H1 (cell line): ENCODE results near the gene KRTAP29-1. TPM values are rescaled to one million over a fixed set of nuclear protein-coding genes. Genes with fewer than 3 reads are reported as not detected.

ENCODE experiments used
- CTCF ChIA-PET: fragments of 300-600 bp; sonication (Branson Sonifier 250); formaldehyde crosslinking; loops from one replicate; lab custom pipeline; 2021; ENCODE audit not compliant: partially characterized antibody; lab: Charles Lee
- POLR2A ChIA-PET: fragments of 300-600 bp; sonication (Branson Sonifier 250); formaldehyde crosslinking; loops from one replicate; lab custom pipeline; 2021; ENCODE audit warnings: inconsistent platforms; ENCODE audit not compliant: partially characterized antibody; lab: Charles Lee
- DNase-seq, 2 experiments: peaks; one replicate each; pipeline versions ENCODE4 v3.0.0 to v3.0.0-alpha.2; 2010 to 2022; ENCODE audit warnings: low spot score in 2 of 2, low read depth in 1 of 2, mixed read lengths in 1 of 2
- FAIRE-seq: peaks from 2 replicates; lab custom pipeline; 2011; peaks lifted over from hg19 to GRCh38; lab: Jason Lieb, UNC
- H2AFZ ChIP-seq: 2 replicates; pipeline ENCODE4 v1.8.1; 2012; ENCODE audit warnings: low read length, inconsistent platforms
- H2AK5ac ChIP-seq: 2 replicates; pipeline ENCODE4 v1.6.1; 2013; ENCODE audit warnings: low read depth, low read length
- H2BK120ac ChIP-seq: replicated peaks from 2 replicates; pipeline ENCODE3; 2013; ENCODE audit warnings: low read depth, low read length, inconsistent platforms
- H2BK12ac ChIP-seq: 2 replicates; pipeline ENCODE4 v1.6.1; 2013; ENCODE audit warnings: low read depth, low read length
- H2BK15ac ChIP-seq: 2 replicates; pipeline ENCODE4 v1.6.1; 2013; ENCODE audit warnings: low read length
- H2BK20ac ChIP-seq: 2 replicates; pipeline ENCODE4 v1.6.1; 2013; ENCODE audit warnings: low read length
- H2BK5ac ChIP-seq: 2 replicates; pipeline ENCODE4 v1.6.1; 2013; ENCODE audit warnings: low read depth, low read length
- H3K14ac ChIP-seq: 2 replicates; pipeline ENCODE4 v1.6.1; 2013; ENCODE audit warnings: inconsistent platforms; ENCODE audit not compliant: insufficient read length
- H3K18ac ChIP-seq: 2 replicates; pipeline ENCODE4 v1.6.1; 2013; ENCODE audit warnings: low read length; ENCODE audit errors: extremely low read depth
- H3K23ac ChIP-seq: 2 replicates; pipeline ENCODE4 v1.6.1; 2013; ENCODE audit warnings: inconsistent platforms; ENCODE audit not compliant: insufficient read length
- H3K23me2 ChIP-seq: 2 replicates; pipeline ENCODE4 v1.6.1; 2013; ENCODE audit warnings: low read depth, low read length
- H3K27ac ChIP-seq: 2 replicates; pipeline ENCODE4 v1.6.1; 2011; ENCODE audit warnings: low read depth, low read length, inconsistent platforms
- H3K27me3 ChIP-seq, 4 experiments: replicated peaks in 1 of 4; 1 replicate in 1 of 4; 2 replicates in 3 of 4; pipeline versions ENCODE4 v1.6.1 to v1.8.1; 2011 to 2013; ENCODE audit warnings: low read length in 3 of 4, mild to moderate bottlenecking in 3 of 4, inconsistent platforms in 2 of 4, mixed read lengths in 2 of 4, moderate library complexity in 1 of 4; ENCODE audit not compliant: control insufficient read depth in 3 of 4, insufficient read depth in 3 of 4; ENCODE audit errors: extremely low read depth in 1 of 4
- H3K36me3 ChIP-seq, 4 experiments: 2 replicates each; pipeline versions ENCODE4 v1.6.1 to v1.8.1; 2011 to 2013; ENCODE audit warnings: mild to moderate bottlenecking in 4 of 4, low read length in 3 of 4, moderate library complexity in 2 of 4, control low read depth in 1 of 4, inconsistent platforms in 1 of 4; ENCODE audit not compliant: insufficient read depth in 4 of 4, control insufficient read depth in 2 of 4
- H3K4ac ChIP-seq: replicated peaks from 2 replicates; pipeline ENCODE3; 2013; ENCODE audit warnings: low read length, low read depth, mixed read lengths, inconsistent platforms; ENCODE audit not compliant: insufficient read length
- H3K4me1 ChIP-seq, 4 experiments: replicated peaks in 1 of 4; 1 replicate in 1 of 4; 2 replicates in 3 of 4; pipeline versions ENCODE4 v1.6.1 to v1.8.1; 2011 to 2013; ENCODE audit warnings: low read length in 3 of 4, inconsistent platforms in 2 of 4, mixed read lengths in 1 of 4; ENCODE audit not compliant: insufficient read depth in 4 of 4, control insufficient read depth in 3 of 4
- H3K4me2 ChIP-seq, 2 experiments: 2 replicates each; pipeline versions ENCODE4 v1.6.1 to v1.8.1; 2011 to 2013; ENCODE audit warnings: low read depth in 2 of 2, low read length in 2 of 2, control low read depth in 1 of 2, inconsistent platforms in 1 of 2, mild to moderate bottlenecking in 1 of 2; ENCODE audit not compliant: insufficient read depth in 1 of 2
- H3K4me3 ChIP-seq, 4 experiments: fragments of 200-600, 300-600 bp in 1 of 4; sonication (generic), shearing (Covaris generic), sonication (Bioruptor Twin) in 1 of 4; 2 replicates each; pipeline versions ENCODE4 v1.5.1 to v1.8.1; 2011 to 2016; ENCODE audit warnings: low read length in 4 of 4, low read depth in 3 of 4, control low read depth in 2 of 4, inconsistent platforms in 2 of 4, mild to moderate bottlenecking in 2 of 4, mixed read lengths in 1 of 4, moderate library complexity in 1 of 4; ENCODE audit not compliant: insufficient read depth in 2 of 4; ENCODE audit errors: extremely low read depth in 1 of 4
- H3K56ac ChIP-seq: replicated peaks from 2 replicates; pipeline ENCODE3; 2013; ENCODE audit warnings: low read depth, mild to moderate bottlenecking, mixed read lengths, low read length, inconsistent platforms; ENCODE audit not compliant: insufficient read length
- H3K79me1 ChIP-seq: 2 replicates; pipeline ENCODE4 v1.6.1; 2013; ENCODE audit warnings: low read depth, low read length, control low read depth
- H3K79me2 ChIP-seq, 2 experiments: 2 replicates each; pipeline versions ENCODE4 v1.6.1 to v1.8.1; 2012 to 2013; ENCODE audit warnings: low read length in 2 of 2, mild to moderate bottlenecking in 2 of 2, inconsistent platforms in 1 of 2; ENCODE audit not compliant: insufficient read depth in 2 of 2, control insufficient read depth in 1 of 2
- H3K9ac ChIP-seq, 4 experiments: replicated peaks in 1 of 4; 1 replicate in 1 of 4; 2 replicates in 3 of 4; pipeline versions ENCODE4 v1.6.1 to v1.8.1; 2011 to 2013; ENCODE audit warnings: low read depth in 3 of 4, low read length in 3 of 4, control low read depth in 2 of 4, mild to moderate bottlenecking in 2 of 4, moderate library complexity in 2 of 4, inconsistent platforms in 1 of 4; ENCODE audit errors: extremely low read depth in 1 of 4
- H3K9me3 ChIP-seq, 2 experiments: 2 replicates each; pipeline versions ENCODE4 v1.6.1 to v1.8.1; 2012 to 2013; ENCODE audit warnings: mild to moderate bottlenecking in 2 of 2, moderate library complexity in 2 of 2, control low read depth in 1 of 2, inconsistent platforms in 1 of 2, low read depth in 1 of 2, low read length in 1 of 2, mixed read lengths in 1 of 2; ENCODE audit not compliant: insufficient read depth in 2 of 2
- H4K20me1 ChIP-seq, 2 experiments: replicated peaks in 1 of 2; 2 replicates each; pipeline versions ENCODE3 to v1.8.1; 2011 to 2013; ENCODE audit warnings: inconsistent platforms in 2 of 2, low read length in 2 of 2, mild to moderate bottlenecking in 1 of 2; ENCODE audit not compliant: insufficient read depth in 2 of 2, control insufficient read depth in 1 of 2
- H4K5ac ChIP-seq: 2 replicates; pipeline ENCODE4 v1.6.1; 2013; ENCODE audit warnings: low read length, low read depth, mixed read lengths, inconsistent platforms; ENCODE audit not compliant: insufficient read length
- H4K8ac ChIP-seq: 2 replicates; pipeline ENCODE4 v1.8.0; 2013; ENCODE audit warnings: mild to moderate bottlenecking, moderate library complexity, low read length, inconsistent platforms; ENCODE audit not compliant: insufficient read depth; ENCODE audit errors: extremely low read depth
- H4K91ac ChIP-seq: replicated peaks from 2 replicates; pipeline ENCODE3; 2013; ENCODE audit warnings: low read length, mixed read lengths, inconsistent platforms; ENCODE audit not compliant: insufficient read length
- FOSL1 ChIP-seq: IDR thresholded peaks from 2 replicates; pipeline ENCODE4 v1.6.1; 2011; ENCODE audit warnings: mild to moderate bottlenecking, low read depth, low read length, moderate library complexity; ENCODE audit not compliant: insufficient read depth
- GTF2F1 ChIP-seq: IDR thresholded peaks from 2 replicates; pipeline ENCODE4 v1.6.1; 2012; ENCODE audit warnings: low read depth, low read length, improper control_type of control experiment, borderline replicate concordance
- JUN ChIP-seq: IDR thresholded peaks from 2 replicates; pipeline ENCODE4 v1.6.1; 2011; ENCODE audit warnings: low read depth, mild to moderate bottlenecking, improper control_type of control experiment, low read length
- MAFK ChIP-seq: IDR thresholded peaks from 2 replicates; pipeline ENCODE4 v1.6.1; 2012; ENCODE audit warnings: low read depth, mild to moderate bottlenecking, improper control_type of control experiment, low read length
- NRF1 ChIP-seq: IDR thresholded peaks from 2 replicates; pipeline ENCODE4 v1.6.1; 2011; ENCODE audit warnings: mild to moderate bottlenecking, low read depth, low read length, improper control_type of control experiment
- POLR2AphosphoS5 ChIP-seq: IDR thresholded peaks from 2 replicates; pipeline ENCODE4 v1.6.1; 2011; ENCODE audit warnings: low read depth, low read length
- RFX5 ChIP-seq: IDR thresholded peaks from 2 replicates; pipeline ENCODE4 v1.6.1; 2011; ENCODE audit warnings: low read depth, low read length, improper control_type of control experiment, borderline replicate concordance
- RNF2 ChIP-seq: fragments of 200-900, 300-1000 bp; sonication (generic); IDR thresholded peaks from 2 replicates; pipeline ENCODE4 v1.7.1; 2016; ENCODE audit warnings: borderline replicate concordance, low read depth, mild to moderate bottlenecking, antibody characterized with exemption, low read length; ENCODE audit not compliant: poor library complexity, severe bottlenecking; ENCODE audit errors: missing control alignments
- SIN3A ChIP-seq, 2 experiments: IDR thresholded peaks in 1 of 2; conservative IDR thresholded peaks in 1 of 2; 2 replicates each; pipeline ENCODE4 v1.6.1; 2011 to 2012; ENCODE audit warnings: low read length in 2 of 2, improper control_type of control experiment in 1 of 2, low read depth in 1 of 2, mild to moderate bottlenecking in 1 of 2
- SP2 ChIP-seq: IDR thresholded peaks from 2 replicates; pipeline ENCODE4 v1.6.1; 2012; ENCODE audit warnings: mild to moderate bottlenecking, low read length, inconsistent platforms
- SUZ12 ChIP-seq: fragments of 200-600 bp; sonication (generic); IDR thresholded peaks from 2 replicates; pipeline ENCODE4 v1.6.1; 2012; ENCODE audit warnings: mild to moderate bottlenecking, inconsistent platforms, low read length, moderate library complexity, mixed read lengths
- TAF7 ChIP-seq: optimal IDR thresholded peaks from 2 replicates; pipeline ENCODE3; 2011; ENCODE audit warnings: low read depth, mild to moderate bottlenecking, inconsistent platforms, low read length, moderate library complexity, borderline replicate concordance
- WGBS, 2 experiments: shearing (Covaris generic) in 1 of 2; methylation state at CpG; one replicate each; pipeline versions ENCODE4 v1.1.6 to v1.1.7; 2013 to 2015; ENCODE audit warnings: low lambda C conversion rate in 2 of 2, mixed read lengths in 2 of 2, inconsistent platforms in 1 of 2, low coverage in 1 of 2, missing lambda C conversion rate in 1 of 2; ENCODE audit not compliant: insufficient replicate concordance in 2 of 2, insufficient coverage in 1 of 2, insufficient read length in 1 of 2; ENCODE audit errors: extremely low coverage in 1 of 2, missing lambda C conversion rate in 1 of 2; 5-methylcytosine and 5-hydroxymethylcytosine counted together
- polyA plus RNA-seq, 7 experiments: library from polyadenylated mRNA; depleted of rRNA in 3 of 7; stranded (reverse) in 5 of 7; unstranded in 2 of 7; fragments of >200 nt in 5 of 7; fragments of 200-250 nt in 2 of 7; gene quantifications; 1 replicate in 5 of 7; 2 replicates in 1 of 7; 4 replicates in 1 of 7; pipeline versions ENCODE4 v1.2.1 to v1.2.3, GENCODE V29; 2011 to 2013; ENCODE audit warnings: missing spikeins in 2 of 7, mixed read lengths in 2 of 7
- total RNA-seq: library from RNA; stranded (reverse); fragmentation: NEBNext Ultra II Directional; extraction: Animal tissue kit (Norgen Biotek cat#: 25700); gene quantifications from 2 replicates; pipeline ENCODE4 v1.2.1, GENCODE V29; 2021

Gene KRTAP29-1
- total and polyA plus RNA-seq, 2 of the 8 experiments (the other 6 are each of a cell fraction or from before 2014, with no cell fraction given) = not detected

DNA sequence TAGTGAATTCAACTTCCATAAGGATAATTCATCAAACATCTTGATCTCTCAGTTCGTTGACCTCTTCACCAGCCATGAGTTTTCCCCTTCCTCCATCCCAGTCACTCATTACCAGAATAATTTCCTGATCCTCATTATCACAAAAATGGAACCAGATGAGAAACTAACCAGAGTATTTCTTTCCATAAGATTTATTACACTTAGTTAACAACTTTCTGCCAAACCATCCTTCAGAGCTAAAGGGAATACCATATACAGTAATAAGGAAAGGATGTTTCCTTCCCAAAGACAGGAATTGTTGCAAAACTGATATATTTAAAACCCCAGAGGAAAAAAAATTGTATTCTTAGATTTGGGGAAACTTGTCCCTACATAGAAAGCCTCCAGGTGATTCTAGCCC is 8.6 kb downstream of the KRTAP29-1 start:
- no peak overlapping the region for H3K27ac ChIP-seq
- no peak overlapping the region for H2AK5ac ChIP-seq
- H4K5ac ChIP-seq = no peak overlapping the region
- WGBS, 2 experiments = 85% methylated on average over 1 of the region's 1 CpG; no CpG with 5 or more reads in 1 of the 2 experiments
- POLR2A ChIA-PET = no interaction called here
- no peak overlapping the region for H2AFZ ChIP-seq
- H3K36me3 ChIP-seq = no peaks in the 10 kb centered on the region
- no peak overlapping the region for H2BK12ac ChIP-seq
- CTCF ChIA-PET = interaction anchor here (1.6 kb wide), 1 partner anchor 28 kb away, joined by 4 read pairs; no protein-coding TSS in a partner anchor
- no peak overlapping the region for H3K18ac ChIP-seq
- H3K4me3 ChIP-seq = no peak overlapping the region
- H3K56ac ChIP-seq = no peak overlapping the region
- H2BK5ac ChIP-seq = no peak overlapping the region
- no peak overlapping the region for H2BK15ac ChIP-seq
- H2BK120ac ChIP-seq = no peak overlapping the region
- no peaks in the 10 kb centered on the region for H3K27me3 ChIP-seq
- no peaks in the 10 kb centered on the region; a peak in 1 of 7 replicates for H3K4me1 ChIP-seq
- H3K23me2 ChIP-seq = no peaks in the 10 kb centered on the region
- no peaks in the 10 kb centered on the region; a peak in 1 of 4 replicates for H3K9me3 ChIP-seq
- H3K23ac ChIP-seq = no peak overlapping the region
- no peak overlapping the region for H2BK20ac ChIP-seq
- no peak overlapping the region for H3K4me2 ChIP-seq
- H3K14ac ChIP-seq = no peak overlapping the region
- FAIRE-seq = no peak
- no peak overlapping the region for H3K4ac ChIP-seq
- H4K91ac ChIP-seq = no peak overlapping the region
- H3K9ac ChIP-seq = no peak overlapping the region
- H3K79me2 ChIP-seq = no peaks in the 10 kb centered on the region
- no peaks in the 10 kb centered on the region for H4K20me1 ChIP-seq
- DNase-seq = no peak
- no peaks in the 10 kb centered on the region for H3K79me1 ChIP-seq
- H4K8ac ChIP-seq = no peak overlapping the region
- TF ChIP-seq SUZ12 = no peak
- no peak for TF ChIP-seq RNF2
- TF ChIP-seq SP2 = no peak
- TF ChIP-seq GTF2F1 = no peak
- TF ChIP-seq JUN = no peak
- no peak for TF ChIP-seq RFX5
- TF ChIP-seq NRF1 = no peak
- TF ChIP-seq POLR2AphosphoS5 = no peak
- TF ChIP-seq MAFK = no peak
- no peak for TF ChIP-seq TAF7
- no peak for TF ChIP-seq FOSL1
- no peak for TF ChIP-seq SIN3A (conservative IDR thresholded peaks at IDR 0.05 in 1 of 2, IDR thresholded peaks at IDR 0.05 in 1 of 2; ENCODE audit: low read depth in 1 of 2, low read length in 2 of 2)
